Endothelial cell of hepatic sinusoid (primary cell): Measurements from ENCODE around the gene GTPBP2.
"Not testable (repeated sequence)": the region's sequence is repeated elsewhere in the genome, so short reads cannot be mapped to it uniquely, and the experiment has no call there.

Source experiments
- in situ Hi-C: cut with HindIII; loops from 2 replicates; pipeline ENCODE4 v1.10.0; 2017; ENCODE audit warnings: low sequenced_read_pairs

The GTPBP2 gene

DNA sequence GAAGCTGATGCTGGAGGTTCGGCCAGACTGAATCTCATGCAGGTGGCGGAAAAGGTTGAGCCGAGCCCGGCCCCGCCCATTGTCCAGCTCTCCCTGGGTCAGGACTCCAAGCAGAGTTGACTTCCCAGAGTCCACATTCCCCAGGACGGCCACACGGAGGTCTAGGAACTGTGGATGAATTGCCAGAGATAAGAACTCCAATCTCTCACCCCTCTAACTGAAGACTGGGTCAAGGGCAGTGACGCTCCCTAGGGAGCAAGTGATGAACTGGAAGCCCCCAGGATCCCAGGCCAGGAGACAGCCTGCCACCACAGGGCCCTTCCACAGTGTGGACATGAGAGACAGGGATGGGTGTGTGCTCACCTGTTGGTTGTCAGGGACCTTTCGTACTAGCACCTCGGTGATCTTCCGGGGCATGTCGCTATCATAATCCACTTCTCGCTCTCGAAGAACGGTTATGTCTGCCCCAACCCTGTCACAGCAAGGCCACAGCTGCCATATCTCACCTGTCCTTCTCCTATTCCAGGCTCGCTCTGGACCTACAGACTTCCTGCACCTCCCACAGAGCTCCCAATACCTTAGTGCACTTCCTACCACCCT lies 3.6 kb downstream of the GTPBP2 start:
- in situ Hi-C loops = no loop called here

DNA sequence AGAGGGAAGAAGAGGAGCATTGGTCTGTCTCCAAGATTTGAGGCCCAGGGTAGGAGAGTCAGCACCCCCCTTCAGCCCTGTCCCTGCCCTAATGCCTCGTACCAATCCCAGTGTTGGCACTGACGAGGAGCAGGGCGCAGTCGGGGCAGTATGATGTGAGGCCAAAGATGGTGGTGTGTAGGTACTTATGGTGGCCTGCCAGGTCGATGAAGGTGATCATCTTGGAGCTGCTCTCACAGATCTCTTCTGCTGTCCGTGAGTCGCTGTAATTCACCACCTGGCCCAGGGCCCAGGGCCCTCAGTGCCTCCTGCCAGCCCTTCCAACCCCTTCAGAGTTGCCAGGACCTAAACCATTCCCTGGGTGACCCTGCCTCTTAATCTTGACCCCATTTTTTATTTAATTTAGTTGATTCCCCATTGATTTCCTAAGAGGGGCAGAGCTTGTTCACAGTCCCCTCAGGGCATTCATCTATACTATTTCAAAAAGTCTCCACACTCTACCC lies 4.2 kb downstream of the GTPBP2 start:
- in situ Hi-C loops = no loop called here

DNA sequence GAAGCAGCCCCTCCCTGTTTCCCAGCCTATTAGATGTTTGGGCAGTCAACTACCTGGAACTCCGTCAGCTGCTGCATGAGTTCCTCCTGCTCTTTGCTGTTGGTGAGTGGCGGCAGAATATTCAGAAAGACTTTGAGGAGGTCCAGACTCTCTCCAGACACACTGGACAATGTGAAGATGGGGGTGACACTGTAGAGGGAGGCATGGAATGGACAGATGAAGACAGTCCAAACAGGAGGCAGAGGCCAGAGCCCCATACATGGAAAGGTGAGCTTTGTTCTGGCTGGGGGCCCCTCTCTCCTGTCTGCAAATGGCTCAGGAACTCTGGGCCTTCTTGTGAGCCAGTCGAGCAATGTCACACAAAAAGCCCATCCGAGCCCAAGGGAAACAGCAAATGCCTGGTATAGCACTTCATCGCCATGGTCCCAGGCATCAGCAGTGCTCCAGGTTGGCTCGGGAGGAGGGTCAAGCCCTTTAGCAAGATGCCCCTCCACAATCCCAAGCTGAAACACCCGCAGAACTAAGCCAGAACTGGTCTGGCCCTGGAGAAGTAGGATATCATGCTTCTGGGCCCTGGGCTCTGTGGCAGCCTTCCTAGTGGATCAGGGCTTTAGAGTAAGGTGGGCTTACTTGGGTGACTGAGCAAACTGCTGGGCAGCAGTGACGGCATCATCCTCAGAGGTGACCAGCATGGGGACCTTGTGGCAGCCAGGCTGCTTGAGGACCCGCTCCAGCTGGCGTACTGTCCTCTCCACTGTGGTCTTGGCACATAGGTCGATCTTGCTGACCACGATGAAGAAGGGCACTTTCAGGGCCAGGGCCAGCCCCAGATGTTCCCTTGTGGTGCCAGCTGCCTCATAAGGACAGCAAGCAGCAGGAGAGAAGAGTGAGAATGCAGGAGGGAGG lies 4.9 kb downstream of the GTPBP2 start:
- in situ Hi-C loops = no loop called here

DNA sequence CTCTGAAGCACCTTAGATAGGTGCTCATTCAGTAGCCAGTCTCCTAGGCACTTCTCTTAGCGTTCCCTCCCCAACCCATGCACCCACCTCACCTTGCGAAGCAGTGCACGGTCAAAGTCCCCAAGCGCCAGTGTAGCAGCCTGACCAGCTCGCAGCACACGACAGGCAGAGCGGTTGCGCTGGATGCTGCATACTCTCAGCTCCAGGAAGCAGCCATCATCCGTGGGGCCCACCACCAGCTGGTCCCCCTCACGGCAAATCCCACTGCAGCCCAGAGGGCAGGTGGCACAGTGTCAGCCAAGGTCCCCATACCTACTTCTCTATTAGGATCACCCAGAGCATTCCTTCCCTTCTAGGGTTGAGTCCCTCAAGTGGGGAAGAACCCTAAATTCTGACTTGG lies 6.5 kb downstream of the GTPBP2 start:
- in situ Hi-C loops = no loop called here

DNA sequence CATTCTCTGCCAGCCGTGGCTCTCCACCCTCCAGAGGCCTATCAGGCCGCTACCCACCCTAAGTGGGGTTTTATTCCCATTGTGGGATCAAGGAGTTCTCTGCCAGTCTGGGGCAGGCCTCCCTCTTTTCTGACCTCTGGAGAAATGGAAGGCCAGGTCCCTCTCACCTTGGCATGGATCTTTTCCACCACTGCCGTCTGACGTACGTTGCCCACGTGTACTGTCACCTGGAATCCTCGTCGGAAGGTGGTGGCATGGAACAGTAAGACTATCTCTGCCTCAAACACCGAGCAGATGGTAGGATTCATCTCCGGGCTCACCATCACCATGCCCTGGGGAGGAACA lies 7.3 kb downstream of the GTPBP2 start:
- in situ Hi-C loops = no loop called here

DNA sequence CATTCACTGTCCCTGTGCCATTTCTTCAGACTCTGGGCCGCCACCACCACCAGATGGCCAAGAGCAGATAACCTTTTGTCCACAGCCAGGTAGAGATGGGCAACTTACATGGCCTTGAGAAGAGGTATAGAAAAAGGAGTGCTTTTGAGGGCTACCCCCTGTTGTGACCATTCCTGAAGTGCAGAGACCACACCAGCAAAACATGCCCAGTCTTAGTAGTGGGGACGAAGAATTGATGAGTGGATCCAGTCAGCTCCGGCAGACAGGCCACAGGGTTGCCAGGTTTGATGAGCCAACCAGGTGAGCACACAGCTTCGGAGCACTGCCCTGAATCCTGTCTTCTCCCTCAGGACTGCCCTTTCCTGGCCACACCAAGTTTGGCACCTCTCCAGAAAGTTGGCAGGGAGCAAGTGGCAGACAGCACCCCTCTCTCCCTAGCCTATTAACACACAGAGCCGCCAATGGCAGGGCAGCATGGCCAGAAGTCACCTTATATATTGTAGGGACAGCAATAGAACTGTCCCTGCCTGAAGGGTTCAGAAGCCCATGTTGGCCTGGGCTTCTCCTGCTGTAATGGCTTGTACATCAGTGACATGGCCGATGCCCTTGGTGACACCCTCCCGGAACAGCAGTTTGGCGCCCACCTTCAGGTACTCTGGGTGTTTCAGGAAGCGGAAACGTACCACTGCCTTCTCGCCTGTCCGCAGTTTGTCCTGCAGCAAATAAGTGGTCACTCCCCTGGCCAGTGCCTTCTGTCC lies 7.8 kb downstream of the GTPBP2 start:
- in situ Hi-C loops = no loop called here

DNA sequence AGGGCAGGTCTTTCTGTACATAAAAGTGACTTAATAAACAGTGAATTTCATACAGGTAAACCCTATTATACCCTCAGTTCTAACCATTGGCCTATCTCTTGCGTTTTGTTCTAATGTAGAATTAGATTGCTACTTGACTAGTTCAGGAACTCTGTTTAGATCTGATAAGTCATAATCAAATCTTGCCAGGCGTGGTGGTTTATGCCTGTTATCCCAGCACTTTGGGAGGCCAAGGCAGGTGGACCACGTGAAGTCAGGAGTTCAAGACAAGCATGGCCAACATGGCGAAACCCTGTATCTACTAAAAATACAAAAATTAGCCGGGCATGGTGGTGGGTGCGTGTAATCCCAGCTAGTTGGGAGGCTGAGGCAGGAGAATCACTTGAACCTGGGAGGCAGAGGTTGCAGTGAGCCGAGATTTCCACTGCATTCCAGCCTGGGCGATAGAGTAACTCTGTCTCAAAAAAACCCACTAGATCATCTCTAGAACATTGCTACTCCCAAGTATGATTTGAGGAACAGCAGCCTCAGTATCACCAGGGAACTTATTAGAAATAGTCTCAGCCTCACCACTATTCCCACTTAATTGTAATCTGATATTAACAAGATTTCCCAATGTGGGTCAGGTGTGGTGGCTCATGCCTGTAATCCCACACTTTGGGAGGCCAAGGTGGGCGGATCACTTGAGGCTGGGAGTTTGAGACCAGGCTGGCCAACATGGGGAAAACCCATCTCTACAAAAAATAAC lies 12.2 kb downstream of the GTPBP2 start:
- in situ Hi-C loops = loop anchor here (10.0 kb wide), 1 partner anchor 62 kb away; no protein-coding TSS in a partner anchor

DNA sequence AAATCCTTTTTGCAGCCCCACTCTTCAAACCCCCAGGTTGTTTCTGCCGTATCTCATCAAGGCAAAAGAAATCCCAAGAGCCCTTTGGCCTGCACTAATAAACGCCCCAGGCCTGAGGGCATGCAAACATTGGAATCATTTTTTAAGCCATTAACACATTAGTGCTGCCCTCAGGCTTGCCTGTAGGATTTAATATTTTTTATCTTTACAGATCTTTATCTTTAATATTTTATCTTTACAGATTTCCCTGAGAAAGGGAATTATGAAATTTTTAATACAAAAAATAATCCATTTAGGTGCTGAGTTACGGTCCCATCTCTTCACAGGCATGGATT lies 14.7 kb downstream of the GTPBP2 start:
- in situ Hi-C loops = loop anchor here (10.0 kb wide), 1 partner anchor 60 kb away; no protein-coding TSS in a partner anchor

DNA sequence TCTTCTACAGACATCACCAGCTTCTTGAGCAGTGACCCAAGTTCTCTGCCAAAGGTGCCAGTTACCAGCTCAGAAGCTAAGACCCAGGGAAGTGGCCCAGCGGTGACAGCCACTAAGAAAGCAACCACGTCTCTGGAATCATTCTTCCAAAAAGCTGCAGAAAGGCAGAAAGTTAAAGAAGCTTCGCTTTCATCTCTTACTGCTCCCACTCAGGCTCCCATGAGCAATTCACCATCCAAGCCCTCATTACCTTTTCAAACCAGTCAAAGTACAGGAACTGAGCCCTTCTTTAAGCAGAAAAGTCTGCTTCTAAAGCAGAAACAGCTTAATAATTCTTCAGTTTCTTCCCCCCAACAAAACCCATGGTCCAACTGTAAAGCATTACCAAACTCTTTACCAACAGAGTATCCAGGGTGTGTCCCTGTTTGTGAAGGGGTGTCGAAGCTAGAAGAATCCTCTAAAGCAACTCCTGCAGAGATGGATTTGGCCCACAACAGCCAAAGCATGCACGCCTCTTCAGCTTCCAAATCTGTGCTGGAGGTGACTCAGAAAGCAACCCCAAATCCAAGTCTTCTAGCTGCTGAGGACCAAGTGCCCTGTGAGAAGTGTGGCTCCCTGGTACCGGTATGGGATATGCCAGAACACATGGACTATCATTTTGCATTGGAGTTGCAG lies 15.2 kb downstream of the GTPBP2 start:
- in situ Hi-C loops = loop anchor here (10.0 kb wide), 1 partner anchor 59 kb away; no protein-coding TSS in a partner anchor

DNA sequence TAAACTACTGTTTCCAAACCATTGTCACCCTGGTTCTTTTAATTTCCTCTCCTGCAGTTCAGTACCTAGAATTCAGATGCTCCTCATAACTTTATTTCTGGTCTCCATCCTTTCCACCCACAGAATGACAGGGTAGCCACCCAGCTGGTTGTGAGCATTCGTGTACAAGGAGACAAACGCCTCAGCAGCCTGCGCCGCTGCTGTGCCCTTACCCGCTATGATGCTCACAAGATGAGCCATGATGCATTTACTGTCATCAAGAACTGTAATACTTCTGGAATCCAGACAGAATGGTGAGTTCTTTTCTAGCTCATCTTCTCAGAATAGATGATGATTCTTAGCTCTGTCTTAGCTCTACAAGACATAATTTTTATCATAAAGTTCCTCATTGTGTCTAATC lies 18.6 kb downstream of the GTPBP2 start:
- in situ Hi-C loops = loop anchor here (10.0 kb wide), 1 partner anchor 56 kb away; no protein-coding TSS in a partner anchor

DNA sequence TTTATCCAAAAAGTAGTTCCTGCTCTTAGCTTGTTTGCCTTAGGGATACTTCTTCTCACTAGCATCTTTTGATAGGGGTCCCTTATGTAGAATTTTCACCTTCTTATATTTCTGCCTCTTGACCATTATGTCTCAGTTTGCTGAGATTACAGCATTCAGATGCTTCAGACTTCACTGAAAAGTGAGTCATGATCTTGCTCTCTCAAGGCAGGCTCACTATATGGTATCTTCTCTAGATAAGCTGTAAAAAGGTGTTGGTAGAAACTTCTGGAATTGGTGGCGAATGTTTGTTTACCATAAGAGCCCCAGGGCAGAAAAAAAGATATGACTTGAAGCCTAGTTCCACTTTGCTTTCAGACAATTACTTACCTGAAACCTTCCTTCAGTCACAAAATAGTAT lies 19.7 kb downstream of the GTPBP2 start:
- in situ Hi-C loops = no loop called here

DNA sequence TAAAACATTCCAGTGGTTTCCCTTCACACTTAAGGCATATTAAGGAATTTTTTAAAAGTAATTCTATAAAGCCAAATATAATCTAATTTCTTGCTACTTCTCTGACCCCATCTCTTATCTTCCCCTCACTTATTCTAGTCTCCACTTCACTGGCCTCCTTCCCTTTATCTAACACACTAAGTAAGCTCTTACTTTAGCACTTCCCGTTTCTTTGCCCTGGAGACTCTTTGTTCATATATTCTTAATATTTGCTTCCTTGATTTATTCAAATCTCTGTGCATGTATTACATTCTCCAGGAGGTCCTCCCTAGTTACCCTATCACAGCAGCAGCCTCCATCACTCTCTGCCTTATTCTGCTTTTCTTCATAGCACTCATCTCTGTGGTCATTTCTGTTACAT lies 20.3 kb downstream of the GTPBP2 start:
- in situ Hi-C loops = no loop called here

DNA sequence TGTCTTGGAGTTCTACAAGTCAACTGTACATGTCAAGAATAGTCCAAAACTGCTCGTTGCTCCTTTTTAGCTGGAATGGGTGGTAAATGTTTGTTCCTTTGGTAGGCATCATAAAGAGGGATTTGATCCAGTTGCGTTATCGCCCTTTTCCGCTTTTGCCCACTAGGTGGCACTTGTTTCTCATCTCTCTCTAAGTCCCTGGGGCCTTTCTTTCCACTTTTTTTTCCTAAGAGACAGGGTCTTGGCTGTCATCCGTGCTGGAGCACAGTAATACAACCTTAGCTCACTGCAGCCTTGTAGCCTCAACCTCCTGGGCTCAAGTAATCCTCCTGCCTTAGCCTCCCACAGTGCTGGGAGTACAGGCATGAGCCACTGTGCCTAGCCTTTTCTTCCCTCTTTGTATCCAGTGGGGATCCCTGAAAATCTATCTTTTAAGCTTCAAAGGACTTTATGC lies 20.7 kb downstream of the GTPBP2 start:
- in situ Hi-C loops = no loop called here

DNA sequence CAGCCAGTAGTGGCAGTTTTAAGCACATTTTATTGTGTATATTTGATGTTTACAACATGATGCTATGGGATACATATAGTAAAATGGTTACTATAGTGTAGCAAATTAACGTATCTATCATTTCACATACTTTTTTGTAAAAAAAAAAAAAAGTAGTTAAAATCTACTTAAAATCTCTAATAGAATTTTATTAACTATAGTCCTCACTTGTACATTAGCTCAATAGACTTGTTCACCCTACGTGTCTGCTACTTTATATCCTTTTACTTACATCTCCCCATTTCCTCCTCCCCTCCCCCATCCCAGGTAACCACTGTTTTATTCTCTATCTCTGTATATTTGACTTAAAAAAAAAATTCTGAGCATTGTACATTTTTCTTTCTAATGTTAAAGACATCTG lies 23.0 kb downstream of the GTPBP2 start:
- in situ Hi-C loops = no loop called here

DNA sequence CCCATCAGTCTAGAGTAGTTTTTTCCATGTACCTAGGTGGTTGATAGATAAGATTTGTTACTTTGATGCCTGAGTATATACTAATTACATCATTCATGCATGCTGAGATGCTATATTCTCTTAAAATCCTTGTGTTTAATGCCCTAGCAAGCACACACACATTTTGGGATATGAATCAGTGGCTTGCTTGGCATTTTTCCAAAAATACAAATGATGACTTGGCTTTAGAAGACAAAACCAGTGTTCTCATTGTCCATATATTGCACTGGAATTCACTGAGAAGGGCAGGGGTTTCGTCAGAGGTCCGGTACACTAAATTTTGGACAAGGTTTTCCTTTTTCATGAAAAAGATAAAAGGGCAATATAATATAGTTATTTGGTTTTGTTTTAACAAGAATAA lies 24.9 kb downstream of the GTPBP2 start:
- in situ Hi-C loops = no loop called here

DNA sequence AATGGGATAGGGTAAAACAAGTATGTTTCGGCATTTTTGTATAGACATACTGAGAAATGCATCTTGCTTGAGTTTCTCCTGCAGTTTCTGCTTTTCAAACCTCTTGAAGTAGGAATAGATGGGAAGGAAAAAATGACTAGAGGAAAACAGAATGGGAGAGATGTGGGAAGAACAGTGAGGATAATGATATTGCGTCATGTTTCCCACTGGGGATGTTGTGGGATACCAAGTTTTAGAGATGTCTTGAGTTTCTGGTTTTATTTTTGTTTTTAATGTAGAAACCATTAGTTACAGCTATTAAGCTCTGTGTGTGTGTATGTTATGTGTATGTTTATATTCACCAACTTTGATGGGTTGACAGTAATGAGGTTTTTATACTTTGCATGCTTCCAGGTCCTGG lies 28.5 kb downstream of the GTPBP2 start:
- in situ Hi-C loops = no loop called here

DNA sequence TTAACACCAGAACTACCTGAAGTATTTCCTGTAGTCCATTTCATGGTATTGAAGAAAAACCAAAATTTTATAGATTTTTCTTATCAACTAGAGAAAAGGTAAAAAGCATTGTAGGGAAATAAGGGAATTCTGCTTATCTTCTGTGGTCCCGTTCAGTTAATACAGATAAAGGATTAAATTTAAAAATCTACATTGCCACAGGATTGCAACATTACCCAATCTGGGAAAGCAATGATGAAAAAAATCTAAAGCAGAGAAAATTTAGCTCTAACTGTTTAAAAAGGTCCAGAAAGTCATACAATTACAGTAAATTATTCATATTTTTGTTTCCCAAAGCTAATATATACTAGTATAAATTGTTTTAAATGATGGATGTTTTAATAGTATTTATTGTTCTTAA lies 35.1 kb downstream of the GTPBP2 start:
- in situ Hi-C loops = loop anchor here (5.0 kb wide), 1 partner anchor 78 kb away; no protein-coding TSS in a partner anchor

DNA sequence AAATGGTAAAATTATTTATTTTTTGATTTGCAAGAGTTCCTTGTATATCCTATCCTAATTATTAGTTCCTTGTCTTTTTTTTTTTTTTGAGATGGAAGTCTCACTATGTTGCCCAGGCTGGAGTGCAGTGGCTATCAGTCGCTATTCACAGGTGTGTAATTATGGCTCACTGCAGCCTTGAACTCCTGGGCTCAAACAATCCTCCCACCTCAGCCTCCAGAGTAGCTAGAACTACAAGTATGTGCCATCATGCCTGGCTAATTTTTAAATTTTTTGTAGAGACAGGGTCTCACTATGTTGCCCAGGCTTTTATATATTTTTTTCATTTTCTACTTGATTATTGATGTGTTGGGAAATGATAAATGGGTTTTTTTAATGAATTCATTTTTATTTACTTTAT lies 39.5 kb downstream of the GTPBP2 start:
- in situ Hi-C loops = not testable (repeated sequence)

DNA sequence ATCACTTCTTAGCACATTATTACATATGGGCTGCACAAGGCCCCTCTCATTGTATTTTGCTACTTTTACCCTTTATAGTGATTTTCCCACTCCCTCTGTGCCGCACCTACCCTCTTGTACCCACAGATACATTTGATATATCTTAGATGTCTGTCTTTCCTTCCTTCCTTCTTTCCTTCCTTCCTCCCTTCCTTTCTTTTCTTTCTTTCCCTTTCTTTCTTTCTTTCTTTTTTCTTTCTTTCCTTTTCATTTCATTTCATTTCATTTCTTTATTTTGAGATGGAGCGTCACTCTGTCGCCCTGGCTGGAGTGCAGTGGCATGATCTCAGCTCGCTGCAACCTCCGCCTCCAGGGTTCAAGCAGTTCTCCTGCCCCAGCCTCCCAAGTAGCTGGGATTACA lies 40.9 kb downstream of the GTPBP2 start:
- in situ Hi-C loops = no loop called here

DNA sequence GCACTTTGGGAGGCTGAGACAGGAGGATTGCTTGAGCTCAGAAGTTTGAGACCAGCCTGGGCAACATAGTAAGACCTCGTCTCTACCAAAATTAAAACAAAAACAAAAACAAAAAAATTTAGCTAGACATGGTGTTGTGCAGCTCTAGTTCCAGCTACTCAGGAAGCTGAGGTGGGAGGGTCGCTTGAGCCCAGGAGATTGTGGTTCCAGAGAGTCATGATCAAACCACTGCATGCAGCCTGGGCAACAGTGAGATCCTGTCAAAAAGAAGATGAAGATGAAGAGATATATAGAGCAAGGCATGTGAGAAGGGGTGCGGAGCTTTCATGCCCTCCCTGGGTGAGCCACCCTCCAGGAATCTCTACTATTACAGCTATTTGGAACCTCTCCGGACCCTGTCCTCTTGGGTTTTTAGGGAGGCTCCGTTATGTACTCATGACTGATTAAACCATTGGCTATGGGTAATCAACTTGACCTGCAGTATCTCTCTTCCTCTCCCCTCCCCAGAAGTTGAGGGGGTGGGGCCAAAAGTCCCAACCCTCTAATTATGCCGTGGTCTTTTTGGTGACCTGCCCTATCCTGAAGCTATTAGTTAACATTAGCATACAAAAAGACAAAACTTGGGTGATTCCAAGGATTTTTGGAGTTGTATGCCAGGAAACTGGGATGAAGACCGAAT lies 44.0 kb downstream of the GTPBP2 start:
- in situ Hi-C loops = no loop called here
